MCF 10A (cell line): ENCODE measurements around the gene FAT2. TPM values are rescaled to one million over a fixed set of nuclear protein-coding genes. Genes with fewer than 3 reads are reported as not detected.
"Not testable (repeated sequence)": the region's sequence is repeated elsewhere in the genome, so short reads cannot be mapped to it uniquely, and the experiment has no call there.

ENCODE experiments used
- BruUV-seq: library from RNA; stranded (reverse); fragments of 400-500 nt; replicated peaks from 2 replicates; lab custom pipeline; 2021; lab: Mats Ljungman, UMichigan
- CTCF ChIA-PET: fragments of 300-600 bp; sonication (Branson Sonifier 250); formaldehyde crosslinking; extraction: SDS; loops from one replicate; lab custom pipeline; 2021; ENCODE audit warnings: antibody characterized with exemption, inconsistent platforms; lab: Yijun Ruan, JAX
- POLR2A ChIA-PET: fragments of 300-600, 350-650 bp; sonication (Branson Sonifier 250); formaldehyde crosslinking; extraction: SDS; loops from one replicate; lab custom pipeline; 2020; ENCODE audit warnings: antibody characterized with exemption, inconsistent platforms; lab: Yijun Ruan, JAX
- DNase-seq: peaks from one replicate; pipeline ENCODE4 v3.0.0-alpha.2; 2018; ENCODE audit not compliant: unreplicated experiment
- H3K27ac Mint-ChIP-seq: one replicate; pipeline ENCODE4 v1.8.0; 2022; ENCODE audit warnings: mild to moderate bottlenecking, low read depth, mixed read lengths; ENCODE audit not compliant: unreplicated experiment
- H3K27me3 Mint-ChIP-seq: one replicate; pipeline ENCODE4 v1.8.0; 2022; ENCODE audit warnings: mixed read lengths; ENCODE audit not compliant: insufficient read depth, unreplicated experiment
- H3K36me3 Mint-ChIP-seq: one replicate; pipeline ENCODE4 v1.8.0; 2022; ENCODE audit warnings: mild to moderate bottlenecking, moderate library complexity, mixed read lengths; ENCODE audit not compliant: insufficient read depth, unreplicated experiment
- H3K4me1 Mint-ChIP-seq: one replicate; pipeline ENCODE4 v1.8.0; 2022; ENCODE audit warnings: mixed read lengths; ENCODE audit not compliant: insufficient read depth, unreplicated experiment
- H3K4me3 Mint-ChIP-seq: one replicate; pipeline ENCODE4 v1.8.0; 2022; ENCODE audit warnings: mild to moderate bottlenecking, moderate library complexity, mixed read lengths; ENCODE audit not compliant: unreplicated experiment
- H3K9me3 Mint-ChIP-seq: one replicate; pipeline ENCODE4 v1.8.0; 2022; ENCODE audit warnings: mixed read lengths; ENCODE audit not compliant: unreplicated experiment
- CTCF ChIP-seq: fragments of 200-600 bp; IDR thresholded peaks from one replicate; pipeline ENCODE4 v1.8.0; 2022; ENCODE audit warnings: antibody characterized with exemption, mild to moderate bottlenecking; ENCODE audit not compliant: unreplicated experiment
- intact Hi-C: fragments of 100-400 bp; cut with micrococcal nuclease; formaldehyde crosslinking; loops from 2 replicates; pipeline ENCODE4 v1.14.1; 2022
- total RNA-seq: library from RNA; stranded (reverse); gene quantifications from 2 replicates; pipeline ENCODE4 v1.2.3, GENCODE V29; 2022

The FAT2 gene
- total RNA-seq, 1 experiment from 2014 or later, result 9.9 TPM

GRCh38 chr5:151581812-151582583 is 9.1 kb downstream of the FAT2 start:
- TF ChIP-seq CTCF, result no peak
- CTCF ChIA-PET, result interaction anchor here (0.5 to 6.5 kb wide), 11 partner anchors 10 to 136 kb away, joined by 3 to 41 read pairs (median 3); no protein-coding TSS in a partner anchor
- H3K36me3 Mint-ChIP-seq, result peaks cover 7% of the 10 kb centered on the region

GRCh38 chr5:151581347-151581746 is 9.8 kb downstream of the FAT2 start:
- no peak for TF ChIP-seq CTCF
- H3K36me3 Mint-ChIP-seq, result peaks cover 8% of the 10 kb centered on the region
- peak overlapping the region; percentile 80 for H3K27ac Mint-ChIP-seq
- POLR2A ChIA-PET, result interaction anchor here (0.6 to 16.2 kb wide), 8 partner anchors 9 to 70 kb away, joined by 3 to 402 read pairs (median 7); no protein-coding TSS in a partner anchor
- no TSS peak for BruUV-seq
- CTCF ChIA-PET, result interaction anchor here (0.6 to 6.5 kb wide), 12 partner anchors 8 to 135 kb away, joined by 3 to 41 read pairs (median 3); no protein-coding TSS in a partner anchor
- DNase-seq, result no peak
- intact Hi-C loops, result no loop called here
- H3K9me3 Mint-ChIP-seq, result no peaks in the 10 kb centered on the region
- no peaks in the 10 kb centered on the region for H3K27me3 Mint-ChIP-seq
- H3K4me3 Mint-ChIP-seq, result no peak overlapping the region
- peaks cover 33% of the 10 kb centered on the region for H3K4me1 Mint-ChIP-seq

More at GRCh38 chr5:151581812-151582583, 9.1 kb downstream of the FAT2 start:
- intact Hi-C loops, result no loop called here
- Mint-ChIP-seq H3K27me3 (no peaks in the 10 kb centered on the region), H3K9me3 (no peaks in the 10 kb centered on the region), H3K4me3 (no peak overlapping the region), H3K4me1 (peaks cover 38% of the 10 kb centered on the region), H3K27ac (peak overlapping the region; percentile 80)
- BruUV-seq, result no TSS peak
- POLR2A ChIA-PET, result interaction anchor here (0.6 to 16.2 kb wide), 7 partner anchors 10 to 65 kb away, joined by 4 to 402 read pairs (median 8); no protein-coding TSS in a partner anchor
- DNase-seq, result no peak

GRCh38 chr5:151580858-151581257 is 10.3 kb downstream of the FAT2 start:
- no peak overlapping the region for H3K4me3 Mint-ChIP-seq
- H3K27ac Mint-ChIP-seq, result peak overlapping the region; percentile 80
- H3K9me3 Mint-ChIP-seq, result no peaks in the 10 kb centered on the region
- H3K36me3 Mint-ChIP-seq, result peaks cover 8% of the 10 kb centered on the region
- H3K27me3 Mint-ChIP-seq, result no peaks in the 10 kb centered on the region
- no TSS peak for BruUV-seq
- intact Hi-C loops, result no loop called here
- TF ChIP-seq CTCF, result no peak
- no peak for DNase-seq
- ChIA-PET POLR2A (interaction anchor here (0.7 to 16.2 kb wide), 5 partner anchors 9 to 164 kb away, joined by 3 to 402 read pairs (median 3); no protein-coding TSS in a partner anchor), CTCF (interaction anchor here (0.6 to 6.5 kb wide), 7 partner anchors 9 to 78 kb away, joined by 3 to 41 read pairs (median 4); no protein-coding TSS in a partner anchor)
- peaks cover 28% of the 10 kb centered on the region for H3K4me1 Mint-ChIP-seq

GRCh38 chr5:151580239-151580638 is 10.9 kb downstream of the FAT2 start:
- no peaks in the 10 kb centered on the region for H3K27me3 Mint-ChIP-seq
- TF ChIP-seq CTCF, result no peak
- ChIA-PET CTCF (interaction anchor here (0.7 to 6.5 kb wide), 7 partner anchors 9 to 162 kb away, joined by 3 to 41 read pairs (median 5); no protein-coding TSS in a partner anchor), POLR2A (interaction anchor here (0.7 to 16.2 kb wide), 7 partner anchors 8 to 165 kb away, joined by 3 to 402 read pairs (median 3); no protein-coding TSS in a partner anchor)
- H3K4me3 Mint-ChIP-seq, result no peak overlapping the region
- H3K36me3 Mint-ChIP-seq, result peaks cover 13% of the 10 kb centered on the region
- peak overlapping the region; percentile 80 for H3K27ac Mint-ChIP-seq
- H3K9me3 Mint-ChIP-seq, result no peaks in the 10 kb centered on the region
- DNase-seq, result no peak
- H3K4me1 Mint-ChIP-seq, result peaks cover 24% of the 10 kb centered on the region
- BruUV-seq, result no TSS peak
- intact Hi-C loops, result no loop called here

GRCh38 chr5:151579146-151579545 is 12.0 kb downstream of the FAT2 start:
- POLR2A ChIA-PET, result interaction anchor here (0.6 to 16.2 kb wide), 6 partner anchors 7 to 64 kb away, joined by 3 to 402 read pairs (median 3); no protein-coding TSS in a partner anchor

More at GRCh38 chr5:151579146-151579545, 12.0 kb downstream of the FAT2 start:
- peaks cover 18% of the 10 kb centered on the region for H3K36me3 Mint-ChIP-seq
- H3K27ac Mint-ChIP-seq, BruUV-seq, DNase-seq, H3K4me3 Mint-ChIP-seq, intact Hi-C loops, H3K27me3 Mint-ChIP-seq, H3K9me3 Mint-ChIP-seq: not testable (repeated sequence)
- CTCF ChIA-PET, result interaction anchor here (0.6 to 4.0 kb wide), 3 partner anchors 58 to 73 kb away, joined by 3 to 21 read pairs (median 3); no protein-coding TSS in a partner anchor
- peaks cover 32% of the 10 kb centered on the region for H3K4me1 Mint-ChIP-seq
